Activated CD4-positive, alpha-beta T cell treated with anti-CD3 and anti-CD28 coated beads, Interleukin-2, amount 10 ng/mL, durations not matched to agents 7 days and 5 days (primary cell): ENCODE measurements around the gene PTPRJ. TPM values are rescaled to one million over a fixed set of nuclear protein-coding genes. Genes with fewer than 3 reads are reported as not detected.
"Not testable (repeated sequence)": the region's sequence is repeated elsewhere in the genome, so short reads cannot be mapped to it uniquely, and the experiment has no call there.

Experiments used
- CTCF ChIA-PET: fragments of 350-600 bp; sonication (Branson Sonifier 250); formaldehyde crosslinking; loops from one replicate; lab custom pipeline; 2021; ENCODE audit warnings: antibody characterized with exemption; lab: Charles Lee
- POLR2A ChIA-PET: fragments of 350-600 bp; sonication (Branson Sonifier 250); formaldehyde crosslinking; loops from one replicate; lab custom pipeline; 2021; ENCODE audit warnings: antibody characterized with exemption; lab: Charles Lee
- DNase-seq: peaks from one replicate; pipeline ENCODE4 v3.0.0-alpha.2; 2020
- H3K27ac Mint-ChIP-seq: one replicate; pipeline ENCODE4 v1.8.0; 2021; ENCODE audit warnings: mild to moderate bottlenecking, moderate library complexity, mixed read lengths
- H3K27me3 Mint-ChIP-seq: one replicate; pipeline ENCODE4 v1.8.0; 2021; ENCODE audit warnings: mixed read lengths
- H3K36me3 Mint-ChIP-seq: one replicate; pipeline ENCODE4 v1.8.0; 2021; ENCODE audit warnings: low read depth, mixed read lengths
- H3K4me1 Mint-ChIP-seq: one replicate; pipeline ENCODE4 v1.8.0; 2021; ENCODE audit warnings: mixed read lengths
- H3K4me3 Mint-ChIP-seq: one replicate; pipeline ENCODE4 v1.8.0; 2021; ENCODE audit warnings: mild to moderate bottlenecking, moderate library complexity, mixed read lengths
- H3K9me3 Mint-ChIP-seq: one replicate; pipeline ENCODE4 v1.8.0; 2021; ENCODE audit warnings: mixed read lengths
- total RNA-seq, 2 experiments: library from RNA; stranded (reverse); gene quantifications; one replicate each; pipeline ENCODE4 v1.2.3, GENCODE V29; 2021

PTPRJ gene
- total RNA-seq, 2 experiments from 2014 or later, result 75.2 to 81.3 TPM

DNA sequence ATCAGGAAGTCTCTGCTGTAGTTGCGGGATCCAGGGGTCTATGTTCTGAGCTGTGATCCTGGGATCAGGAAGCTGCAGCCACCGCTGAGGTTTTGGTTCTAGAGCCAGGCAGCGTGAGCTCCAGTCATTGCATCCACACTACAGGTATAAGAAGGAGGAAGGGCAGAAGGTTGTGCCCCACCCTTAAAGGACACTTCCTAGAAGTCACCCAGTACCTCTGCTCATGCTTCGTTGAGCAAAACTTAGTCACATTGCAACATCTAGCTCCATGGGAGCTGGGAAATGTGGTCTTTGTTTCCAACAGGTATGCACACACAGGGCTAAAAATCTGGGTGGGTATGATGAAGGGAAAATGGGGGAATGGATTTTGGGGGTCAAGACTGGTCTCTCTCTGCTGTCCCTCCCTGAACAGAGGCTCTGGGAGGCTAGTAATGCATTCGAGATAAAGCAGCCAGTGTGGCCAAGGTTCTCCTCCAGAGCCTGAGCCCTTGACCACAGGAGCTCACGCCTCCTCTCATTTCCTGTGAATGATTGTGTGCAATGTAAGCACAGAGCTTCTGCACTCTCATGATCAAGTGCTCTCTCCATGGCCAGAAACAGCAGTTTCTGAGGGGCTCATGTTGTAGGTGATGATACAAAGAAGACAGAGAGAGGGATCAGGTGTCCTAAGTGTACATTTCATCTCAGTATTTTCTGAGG is 149.5 kb downstream of the PTPRJ start:
- Mint-ChIP-seq H3K9me3 (no peaks in the 10 kb centered on the region), H3K27me3 (no peaks in the 10 kb centered on the region), H3K4me3 (peak overlapping the region; percentile 3), H3K36me3 (peaks cover 56% of the 10 kb centered on the region), H3K4me1 (peaks cover 18% of the 10 kb centered on the region), H3K27ac (peak overlapping the region; percentile 55)
- ChIA-PET POLR2A (no interaction called here), CTCF (interaction anchor here (0.6 to 1.2 kb wide), 5 partner anchors 8 to 174 kb away, joined by 3 to 4 read pairs (median 3); no protein-coding TSS in a partner anchor)
- no peak for DNase-seq

GRCh38 chr11:48134221-48134922 is 154.0 kb downstream of the PTPRJ start:
- no peak overlapping the region for H3K27ac Mint-ChIP-seq
- H3K4me1 Mint-ChIP-seq, result peaks cover 10% of the 10 kb centered on the region
- DNase-seq, result no peak
- H3K27me3 Mint-ChIP-seq, result no peaks in the 10 kb centered on the region
- CTCF ChIA-PET, result interaction anchor here (0.7 kb wide), 1 partner anchor 195 kb away, joined by 3 read pairs; no protein-coding TSS in a partner anchor
- H3K9me3 Mint-ChIP-seq, result no peaks in the 10 kb centered on the region
- peaks cover 46% of the 10 kb centered on the region for H3K36me3 Mint-ChIP-seq
- POLR2A ChIA-PET, result no interaction called here
- no peak overlapping the region for H3K4me3 Mint-ChIP-seq

DNA sequence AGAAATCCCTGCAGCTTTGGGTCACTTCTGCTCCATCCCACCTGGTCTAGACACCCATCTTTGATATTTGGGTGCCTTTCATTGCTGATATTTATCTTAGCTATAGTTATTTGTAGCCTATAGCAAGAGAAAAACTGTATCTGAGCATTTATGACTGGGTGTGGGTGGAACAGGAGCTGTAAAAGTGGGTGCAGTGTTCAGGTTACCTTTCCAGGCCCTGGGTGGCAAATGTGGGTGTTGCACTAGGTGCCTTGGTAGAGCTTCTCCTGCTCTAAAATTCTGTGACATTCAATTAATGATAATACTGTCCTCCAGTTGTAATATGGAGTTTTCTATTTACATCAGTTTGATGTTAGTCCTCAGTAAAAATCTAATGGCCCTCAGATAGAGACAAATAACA is 157.9 kb downstream of the PTPRJ start:
- H3K36me3 Mint-ChIP-seq, result peaks cover 62% of the 10 kb centered on the region

GRCh38 chr11:48139896-48140295 is 159.5 kb downstream of the PTPRJ start:
- peaks cover 70% of the 10 kb centered on the region for H3K36me3 Mint-ChIP-seq
- CTCF ChIA-PET, DNase-seq, H3K27ac Mint-ChIP-seq, H3K9me3 Mint-ChIP-seq, H3K4me3 Mint-ChIP-seq, H3K4me1 Mint-ChIP-seq, H3K27me3 Mint-ChIP-seq, POLR2A ChIA-PET: not testable (repeated sequence)

More for the DNA sequence above, 157.9 kb downstream of the PTPRJ start:
- no peaks in the 10 kb centered on the region for H3K27me3 Mint-ChIP-seq
- ChIA-PET POLR2A (no interaction called here), CTCF (no interaction called here)
- no peaks in the 10 kb centered on the region for H3K9me3 Mint-ChIP-seq
- H3K4me3 Mint-ChIP-seq, result no peak overlapping the region
- H3K27ac Mint-ChIP-seq, result no peak overlapping the region
- DNase-seq, result no peak
- H3K4me1 Mint-ChIP-seq, result peaks cover 3% of the 10 kb centered on the region

- Mint-ChIP-seq H3K36me3 (peaks cover 84% of the 10 kb centered on the region), H3K27ac (no peak overlapping the region), H3K9me3 (no peaks in the 10 kb centered on the region), H3K27me3 (no peaks in the 10 kb centered on the region), H3K4me1 (peaks cover 7% of the 10 kb centered on the region), H3K4me3 (no peak overlapping the region)
- ChIA-PET CTCF (no interaction called here), POLR2A (no interaction called here)
- no peak for DNase-seq
Observed at GRCh38 chr11:48141475-48142122, 161.2 kb downstream of the PTPRJ start.

GRCh38 chr11:48142889-48143288 is 162.5 kb downstream of the PTPRJ start:
- peaks cover 84% of the 10 kb centered on the region for H3K36me3 Mint-ChIP-seq
- no peaks in the 10 kb centered on the region for H3K27me3 Mint-ChIP-seq
- H3K27ac Mint-ChIP-seq, result no peak overlapping the region
- ChIA-PET POLR2A (no interaction called here), CTCF (no interaction called here)
- H3K4me1 Mint-ChIP-seq, result peaks cover 9% of the 10 kb centered on the region
- H3K9me3 Mint-ChIP-seq, result no peaks in the 10 kb centered on the region
- no peak for DNase-seq
- no peak overlapping the region for H3K4me3 Mint-ChIP-seq

DNA sequence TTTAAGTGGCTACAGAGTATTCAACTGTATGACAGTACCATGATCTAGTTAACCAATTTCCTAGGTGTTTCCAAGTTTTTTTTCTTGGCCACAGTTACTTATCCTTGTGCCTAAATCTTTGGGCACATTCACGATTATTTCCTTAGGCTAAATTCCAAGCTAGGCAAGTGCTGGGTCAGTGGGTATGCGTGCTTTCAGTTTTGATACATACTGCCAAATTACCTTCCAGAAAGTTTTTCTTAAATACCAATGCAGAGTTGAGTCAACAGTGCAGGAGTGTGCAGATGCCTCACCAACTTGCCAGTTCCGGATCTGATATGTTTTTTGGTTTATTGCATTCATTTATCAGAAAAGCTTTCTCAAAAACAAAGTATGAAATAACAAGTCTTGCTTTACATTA is 168.4 kb downstream of the PTPRJ start:
- no peak for DNase-seq
- Mint-ChIP-seq H3K27ac (no peak overlapping the region), H3K27me3 (no peaks in the 10 kb centered on the region), H3K36me3 (peaks cover 89% of the 10 kb centered on the region), H3K4me3 (no peak overlapping the region), H3K9me3 (peaks cover 13% of the 10 kb centered on the region), H3K4me1 (peaks cover 14% of the 10 kb centered on the region)
- POLR2A ChIA-PET, result no interaction called here
- CTCF ChIA-PET, result no interaction called here

GRCh38 chr11:48150213-48150612 is 169.9 kb downstream of the PTPRJ start:
- DNase-seq, result no peak

GRCh38 chr11:48154151-48154550 is 173.8 kb downstream of the PTPRJ start:
- no peak overlapping the region for H3K4me3 Mint-ChIP-seq
- no peak for DNase-seq
- H3K36me3 Mint-ChIP-seq, result peaks cover 85% of the 10 kb centered on the region
- H3K27me3 Mint-ChIP-seq, result no peaks in the 10 kb centered on the region
- CTCF ChIA-PET, result no interaction called here
- H3K9me3 Mint-ChIP-seq, result peaks cover 23% of the 10 kb centered on the region
- no peak overlapping the region for H3K27ac Mint-ChIP-seq
- H3K4me1 Mint-ChIP-seq, result peaks cover 10% of the 10 kb centered on the region
- POLR2A ChIA-PET, result no interaction called here

More at GRCh38 chr11:48150213-48150612, 169.9 kb downstream of the PTPRJ start:
- H3K27ac Mint-ChIP-seq, result no peak overlapping the region
- no peak overlapping the region for H3K4me3 Mint-ChIP-seq
- H3K9me3 Mint-ChIP-seq, result peaks cover 23% of the 10 kb centered on the region
- H3K4me1 Mint-ChIP-seq, result peaks cover 16% of the 10 kb centered on the region
- peaks cover 89% of the 10 kb centered on the region for H3K36me3 Mint-ChIP-seq
- CTCF ChIA-PET, result no interaction called here
- no peaks in the 10 kb centered on the region for H3K27me3 Mint-ChIP-seq
- POLR2A ChIA-PET, result no interaction called here

DNA sequence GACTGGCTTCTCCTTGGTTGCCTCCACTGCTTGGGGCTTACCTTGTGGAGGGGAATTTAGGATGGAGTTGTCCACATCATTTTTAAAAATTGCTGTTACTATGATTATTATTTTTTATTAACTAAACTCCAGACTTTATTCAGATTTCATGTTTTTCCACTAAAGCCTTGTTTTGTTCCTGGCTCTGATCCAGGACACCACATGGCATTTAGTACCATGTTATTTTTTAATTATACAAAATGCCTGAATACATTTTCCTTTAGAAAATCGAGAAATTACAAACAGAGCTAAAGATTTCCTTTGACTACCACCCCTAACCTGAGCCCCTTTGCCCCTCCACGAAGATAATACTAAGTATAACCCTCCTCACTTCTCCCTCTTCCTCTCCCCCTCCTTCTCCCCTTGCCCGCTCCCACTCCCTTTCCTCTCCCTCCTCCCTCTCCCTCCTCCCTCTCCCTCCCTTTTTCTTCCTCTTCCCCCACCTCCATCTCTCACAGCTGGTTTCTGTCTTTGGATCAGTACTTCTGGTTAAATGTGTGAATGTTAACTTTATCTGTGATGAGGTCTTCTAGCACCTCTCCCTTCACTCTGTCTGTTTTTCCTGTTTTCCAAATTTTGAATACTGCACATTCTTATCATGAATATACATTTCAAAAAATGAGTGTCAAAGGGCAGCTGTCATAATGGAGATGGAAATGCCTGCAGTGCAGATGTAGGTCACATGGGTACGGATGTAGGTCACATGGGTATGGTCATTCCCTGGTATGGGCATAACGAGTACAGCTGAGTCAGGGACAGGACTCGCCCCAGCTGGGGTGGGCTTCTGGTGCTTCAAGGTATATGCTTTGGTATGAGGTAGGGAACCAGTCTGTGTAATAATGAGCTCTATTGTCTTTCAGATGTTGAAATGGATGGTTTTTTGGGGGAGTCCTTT is 181.9 kb downstream of the PTPRJ start:
- ChIA-PET POLR2A (no interaction called here), CTCF (interaction anchor here (0.9 kb wide), 1 partner anchor 242 kb away, joined by 4 read pairs; no protein-coding TSS in a partner anchor)
- H3K27ac Mint-ChIP-seq, result no peak overlapping the region
- H3K9me3 Mint-ChIP-seq, result no peaks in the 10 kb centered on the region
- H3K4me1 Mint-ChIP-seq, result no peaks in the 10 kb centered on the region
- peaks cover 71% of the 10 kb centered on the region for H3K36me3 Mint-ChIP-seq
- no peaks in the 10 kb centered on the region for H3K27me3 Mint-ChIP-seq
- no peak for DNase-seq
- no peak overlapping the region for H3K4me3 Mint-ChIP-seq

GRCh38 chr11:48162885-48163268 is 182.5 kb downstream of the PTPRJ start:
- H3K4me3 Mint-ChIP-seq, result no peak overlapping the region
- no peak for DNase-seq
- H3K27me3 Mint-ChIP-seq, result no peaks in the 10 kb centered on the region
- no peaks in the 10 kb centered on the region for H3K4me1 Mint-ChIP-seq
- H3K36me3 Mint-ChIP-seq, result peaks cover 70% of the 10 kb centered on the region
- POLR2A ChIA-PET, result no interaction called here
- CTCF ChIA-PET, result interaction anchor here (0.9 kb wide), 1 partner anchor 243 kb away, joined by 4 read pairs; no protein-coding TSS in a partner anchor
- no peak overlapping the region for H3K27ac Mint-ChIP-seq
- no peaks in the 10 kb centered on the region for H3K9me3 Mint-ChIP-seq

GRCh38 chr11:48163360-48164100 is 183.2 kb downstream of the PTPRJ start:
- Mint-ChIP-seq H3K4me1 (no peaks in the 10 kb centered on the region), H3K4me3 (no peak overlapping the region), H3K9me3 (no peaks in the 10 kb centered on the region), H3K27ac (no peak overlapping the region), H3K36me3 (peaks cover 69% of the 10 kb centered on the region), H3K27me3 (no peaks in the 10 kb centered on the region)
- POLR2A ChIA-PET, result no interaction called here
- CTCF ChIA-PET, result interaction anchor here (0.9 kb wide), 1 partner anchor 10 kb away, joined by 3 read pairs; no protein-coding TSS in a partner anchor
- DNase-seq, result no peak
